ENCODE measurements around the gene MYBPC1.
"Not testable (repeated sequence)": the region's sequence is repeated elsewhere in the genome, so short reads cannot be mapped to it uniquely, and the experiment has no call there.

MYBPC1 gene

DNA sequence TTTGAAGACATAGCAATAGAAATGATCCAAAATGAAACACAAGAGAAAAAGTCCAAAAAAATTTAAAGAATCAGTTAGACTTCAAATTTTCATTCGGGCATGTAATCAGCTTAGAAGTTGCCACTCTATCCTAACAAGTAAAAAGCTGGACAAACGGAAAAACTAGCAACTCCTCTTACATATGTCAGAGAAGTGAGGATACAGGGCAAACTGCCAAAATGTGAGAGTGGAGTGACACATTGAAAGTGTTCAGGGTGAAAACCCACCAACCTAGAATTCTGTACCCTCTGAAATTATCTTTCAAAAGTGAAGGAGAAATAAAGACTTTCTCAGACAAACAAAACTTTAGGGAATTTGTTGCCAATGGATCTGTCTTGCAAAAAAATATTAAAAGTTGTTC is 60.6 kb downstream of the MYBPC1 start:
- DNase-seq (ENCODE audit: extremely low read depth, insufficient read length): no peak
- H3K36me3 ChIP-seq (ENCODE audit: control insufficient read depth, insufficient read depth, low read length): no peaks in the 10 kb centered on the region
- TF ChIP-seq, protein P1, sequence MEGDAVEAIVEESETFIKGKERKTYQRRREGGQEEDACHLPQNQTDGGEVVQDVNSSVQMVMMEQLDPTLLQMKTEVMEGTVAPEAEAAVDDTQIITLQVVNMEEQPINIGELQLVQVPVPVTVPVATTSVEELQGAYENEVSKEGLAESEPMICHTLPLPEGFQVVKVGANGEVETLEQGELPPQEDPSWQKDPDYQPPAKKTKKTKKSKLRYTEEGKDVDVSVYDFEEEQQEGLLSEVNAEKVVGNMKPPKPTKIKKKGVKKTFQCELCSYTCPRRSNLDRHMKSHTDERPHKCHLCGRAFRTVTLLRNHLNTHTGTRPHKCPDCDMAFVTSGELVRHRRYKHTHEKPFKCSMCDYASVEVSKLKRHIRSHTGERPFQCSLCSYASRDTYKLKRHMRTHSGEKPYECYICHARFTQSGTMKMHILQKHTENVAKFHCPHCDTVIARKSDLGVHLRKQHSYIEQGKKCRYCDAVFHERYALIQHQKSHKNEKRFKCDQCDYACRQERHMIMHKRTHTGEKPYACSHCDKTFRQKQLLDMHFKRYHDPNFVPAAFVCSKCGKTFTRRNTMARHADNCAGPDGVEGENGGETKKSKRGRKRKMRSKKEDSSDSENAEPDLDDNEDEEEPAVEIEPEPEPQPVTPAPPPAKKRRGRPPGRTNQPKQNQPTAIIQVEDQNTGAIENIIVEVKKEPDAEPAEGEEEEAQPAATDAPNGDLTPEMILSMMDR (IDR thresholded peaks at IDR 0.05; ENCODE audit: insufficient read depth, low read length, poor library complexity, severe bottlenecking): no peak

DNA sequence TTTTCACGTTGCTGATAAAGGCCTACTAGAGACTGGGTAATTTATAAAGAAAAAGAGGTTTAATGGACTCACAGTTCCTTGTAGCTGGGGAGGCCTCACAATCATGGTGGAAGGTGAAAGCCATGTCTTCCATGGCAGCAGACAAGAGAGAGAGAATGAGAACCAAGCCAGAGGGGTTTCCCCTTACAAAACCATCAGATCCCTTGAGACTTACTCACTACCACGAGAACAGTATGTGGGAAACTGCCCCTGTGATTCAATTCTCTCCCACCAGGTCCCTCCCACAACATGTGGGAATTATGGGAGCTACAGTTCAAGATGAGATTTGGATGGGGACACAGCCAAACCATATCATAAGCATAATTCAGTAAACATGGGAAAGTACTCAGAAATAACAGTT is 65.9 kb downstream of the MYBPC1 start:
- H3K27me3 ChIP-seq (replicated peaks; ENCODE audit: control insufficient read depth, insufficient read depth, low read length); H3K36me3 ChIP-seq (ENCODE audit: control insufficient read depth, insufficient read depth, low read length); H3K4me3 ChIP-seq (replicated peaks; ENCODE audit: low read depth, low read length); DNase-seq (ENCODE audit: extremely low read depth, insufficient read length): not testable (repeated sequence)

More for the DNA sequence above, 60.6 kb downstream of the MYBPC1 start:
- H3K27me3 ChIP-seq (replicated peaks; ENCODE audit: control insufficient read depth, insufficient read depth, low read length): no peaks in the 10 kb centered on the region
- no peak overlapping the region for H3K4me3 ChIP-seq (replicated peaks; ENCODE audit: low read depth, low read length)

DNA sequence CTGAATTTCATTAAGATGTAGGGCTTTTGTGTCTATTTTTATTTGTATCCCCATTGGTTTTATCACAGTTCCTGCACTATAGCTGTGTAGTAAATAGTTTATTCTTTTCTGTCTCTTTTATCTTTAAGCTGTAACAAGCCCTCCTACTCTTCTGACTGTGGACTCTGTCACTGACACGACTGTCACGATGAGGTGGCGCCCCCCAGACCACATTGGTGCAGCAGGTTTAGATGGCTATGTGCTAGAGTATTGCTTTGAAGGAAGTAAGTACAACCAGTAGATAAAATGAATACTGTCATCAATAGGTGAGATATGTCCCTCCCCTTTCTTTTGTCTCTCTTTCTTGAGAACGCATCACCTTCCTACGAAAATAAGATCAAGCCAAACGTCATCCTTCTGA is 68.5 kb downstream of the MYBPC1 start:
- no peaks in the 10 kb centered on the region for H3K36me3 ChIP-seq (ENCODE audit: control insufficient read depth, insufficient read depth, low read length)
- no peaks in the 10 kb centered on the region for H3K27me3 ChIP-seq (replicated peaks; ENCODE audit: control insufficient read depth, insufficient read depth, low read length)
- no peak for DNase-seq (ENCODE audit: extremely low read depth, insufficient read length)
- H3K4me3 ChIP-seq (replicated peaks; ENCODE audit: low read depth, low read length): no peak overlapping the region
- TF ChIP-seq, protein P1 (IDR thresholded peaks at IDR 0.05; ENCODE audit: insufficient read depth, low read length, poor library complexity, severe bottlenecking): no peak

DNA sequence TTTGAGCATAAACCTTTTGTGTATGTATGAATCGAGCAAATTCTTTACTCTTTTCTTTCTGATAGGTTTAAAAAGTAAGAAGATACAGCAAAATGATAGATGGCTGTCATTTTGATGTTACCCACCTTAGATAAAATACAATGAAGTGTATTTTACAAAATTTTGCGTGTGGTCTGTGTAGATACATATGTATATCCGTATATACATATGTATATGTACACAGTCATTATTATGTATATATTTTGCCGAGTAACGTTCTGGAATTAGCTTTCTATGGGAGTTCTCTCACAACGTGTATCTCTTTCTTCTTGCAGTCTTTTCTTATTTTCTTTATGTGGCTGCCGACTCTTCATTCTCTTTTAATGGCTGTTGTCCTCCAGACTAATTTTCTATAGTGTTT is 70.2 kb downstream of the MYBPC1 start:
- H3K36me3 ChIP-seq (ENCODE audit: control insufficient read depth, insufficient read depth, low read length): no peaks in the 10 kb centered on the region
- no peak overlapping the region for H3K4me3 ChIP-seq (replicated peaks; ENCODE audit: low read depth, low read length)
- TF ChIP-seq, protein P1 (IDR thresholded peaks at IDR 0.05; ENCODE audit: insufficient read depth, low read length, poor library complexity, severe bottlenecking): no peak
- H3K27me3 ChIP-seq (replicated peaks; ENCODE audit: control insufficient read depth, insufficient read depth, low read length): no peaks in the 10 kb centered on the region
- no peak for DNase-seq (ENCODE audit: extremely low read depth, insufficient read length)

DNA sequence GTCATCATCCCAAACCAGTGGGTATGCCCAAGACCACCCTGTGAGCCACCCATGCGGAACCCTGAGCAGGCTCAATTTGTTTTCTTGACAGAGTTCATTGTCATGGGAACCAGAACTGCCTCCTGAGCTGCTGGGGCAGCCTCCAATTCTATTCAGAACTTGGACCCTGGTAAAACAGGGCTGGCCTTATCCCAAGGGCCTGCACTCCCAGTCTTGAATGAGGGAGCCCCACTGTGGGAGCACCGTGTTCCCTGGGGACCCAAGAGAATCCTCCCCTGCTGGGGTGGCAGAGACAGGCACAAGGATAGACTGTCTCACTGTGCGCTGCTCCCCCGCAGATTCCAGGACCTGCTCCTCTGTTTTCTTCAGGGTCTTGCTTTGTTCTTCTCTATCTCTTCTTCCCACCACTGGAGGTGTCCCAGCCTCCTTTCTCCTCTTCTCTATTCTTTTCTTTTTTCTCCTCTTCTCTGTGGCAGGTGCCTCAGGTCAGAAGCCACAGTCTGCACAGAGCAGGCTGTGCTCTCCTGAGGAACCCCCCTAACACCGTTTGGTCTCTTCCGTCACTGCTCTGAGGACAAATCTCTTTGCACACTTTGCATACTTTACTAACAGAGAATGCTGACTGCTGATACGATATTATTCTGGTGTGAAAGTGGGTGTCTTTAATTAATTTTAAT is 71.4 kb downstream of the MYBPC1 start:
- Histone ChIP-seq H3K27me3 (replicated peaks; ENCODE audit: control insufficient read depth, insufficient read depth, low read length) (no peaks in the 10 kb centered on the region), H3K4me3 (replicated peaks; ENCODE audit: low read depth, low read length) (no peak overlapping the region), H3K36me3 (ENCODE audit: control insufficient read depth, insufficient read depth, low read length) (no peaks in the 10 kb centered on the region)
- DNase-seq (ENCODE audit: extremely low read depth, insufficient read length): no peak
- TF ChIP-seq, protein P1 (IDR thresholded peaks at IDR 0.05; ENCODE audit: insufficient read depth, low read length, poor library complexity, severe bottlenecking): no peak

DNA sequence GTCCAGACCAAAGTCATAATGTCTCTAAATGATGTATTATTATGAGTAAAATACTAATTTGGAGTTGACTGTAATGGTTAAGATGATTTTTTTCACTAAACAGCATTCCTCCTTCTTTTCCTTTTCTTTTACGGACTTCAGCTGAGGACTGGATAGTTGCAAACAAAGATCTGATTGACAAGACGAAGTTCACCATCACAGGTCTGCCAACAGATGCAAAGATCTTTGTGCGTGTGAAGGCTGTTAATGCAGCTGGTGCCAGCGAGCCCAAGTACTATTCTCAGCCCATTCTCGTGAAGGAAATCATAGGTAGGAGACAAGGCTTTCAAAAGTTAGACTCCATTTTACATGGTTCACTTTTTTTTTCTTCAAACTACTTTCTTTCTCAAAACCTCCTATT is 72.8 kb downstream of the MYBPC1 start:
- TF ChIP-seq, protein P1 (IDR thresholded peaks at IDR 0.05; ENCODE audit: insufficient read depth, low read length, poor library complexity, severe bottlenecking): no peak
- Histone ChIP-seq H3K4me3 (replicated peaks; ENCODE audit: low read depth, low read length) (no peak overlapping the region), H3K36me3 (ENCODE audit: control insufficient read depth, insufficient read depth, low read length) (no peaks in the 10 kb centered on the region), H3K27me3 (replicated peaks; ENCODE audit: control insufficient read depth, insufficient read depth, low read length) (no peaks in the 10 kb centered on the region)
- DNase-seq (ENCODE audit: extremely low read depth, insufficient read length): no peak

Data from GM06990 (cell line).